Gastrocnemius medialis (tissue), 4 donors: Measurements from ENCODE around the gene TMTC1. TPM values are rescaled to one million over a fixed set of nuclear protein-coding genes. Genes with fewer than 3 reads are reported as not detected.
A peak's percentile ranks its signal among the peaks of the same experiment; 100 is the strongest.

Experiments used
- ATAC-seq, 2 donors: fragments of 150-250 bp; one replicate each; pipeline ENCODE4 v1.9.1; 2016
- DNase-seq, 2 donors: peaks; one replicate each; pipeline ENCODE4 v3.0.0-alpha.2; 2019
- H3K27ac ChIP-seq, 4 donors: fragments of 200-600 bp; sonication (generic); 1 replicate in 1 of 4; 2 replicates in 3 of 4; pipeline ENCODE4 v1.5.1; 2016 to 2018; ENCODE audit warnings: mild to moderate bottlenecking in 2 of 4, moderate library complexity in 1 of 4
- H3K27me3 ChIP-seq, 3 donors: fragments of 200-600 bp; sonication (generic) in 2 of 3; 1 replicate in 1 of 3; 2 replicates in 2 of 3; pipeline versions ENCODE4 v1.5.1 to v1.6.0; 2016 to 2019; ENCODE audit warnings: mild to moderate bottlenecking in 1 of 3, moderate library complexity in 1 of 3
- H3K36me3 ChIP-seq, 2 donors: fragments of 200-600 bp; sonication (generic) in 1 of 2; one replicate each; pipeline ENCODE4 v1.5.1; 2017 to 2018
- H3K4me1 ChIP-seq, 2 donors: fragments of 200-600 bp; sonication (generic) in 1 of 2; one replicate each; pipeline ENCODE4 v1.5.1; 2016 to 2017; ENCODE audit warnings: mild to moderate bottlenecking in 2 of 2
- H3K4me3 ChIP-seq, 4 donors: fragments of 200-600 bp; sonication (generic) in 3 of 4; 1 replicate in 1 of 4; 2 replicates in 3 of 4; pipeline ENCODE4 v1.5.1; 2016 to 2019; ENCODE audit warnings: mild to moderate bottlenecking in 2 of 4
- H3K9me3 ChIP-seq, 3 donors: fragments of 200-600 bp; sonication (generic) in 2 of 3; 1 replicate in 1 of 3; 2 replicates in 2 of 3; pipeline ENCODE4 v1.5.1; 2016 to 2019
- CTCF ChIP-seq, 5 experiments: fragments of 450-650 bp in 3 of 5; fragments of 200-600 bp in 2 of 5; sonication (generic) in 2 of 5; IDR thresholded peaks in 4 of 5; conservative IDR thresholded peaks in 1 of 5; 1 replicate in 4 of 5; 2 replicates in 1 of 5; pipeline ENCODE4 v1.5.1; 2016 to 2019; ENCODE audit warnings: antibody characterized with exemption in 5 of 5, mild to moderate bottlenecking in 3 of 5, moderate library complexity in 3 of 5
- POLR2A ChIP-seq, 2 donors: fragments of 450-650 bp; IDR thresholded peaks; one replicate each; pipeline ENCODE4 v1.6.1; 2017; ENCODE audit warnings: antibody characterized with exemption in 2 of 2, mild to moderate bottlenecking in 2 of 2, moderate library complexity in 2 of 2
- in situ Hi-C, 4 donors: fragments of 200-750 bp; cut with MboI; loops; one replicate each; pipeline versions ENCODE4 v1.15.0 to v1.8.0; 2017; ENCODE audit warnings: low sequenced_read_pairs in 4 of 4
- intact Hi-C: fragments of 100-400 bp; cut with DNase I; formaldehyde crosslinking; loops from one replicate; pipeline ENCODE4 v1.15.1; 2023; ENCODE audit warnings: low total_unique reads
- total RNA-seq, 4 donors: library from RNA; depleted of rRNA; stranded (reverse); fragments of >200 nt; gene quantifications; one replicate each; pipeline versions ENCODE4 v1.1.0 to v1.2.3, GENCODE V29; 2016

Gene TMTC1
- total RNA-seq, 4 donors from 2014 or later, result 38.5 to 83.5 (median 42.6) TPM

- intact Hi-C loops (no loop called here), in situ Hi-C loops (no loop called here)
- Histone ChIP-seq H3K4me1 (peaks cover 26 to 68% of the 10 kb centered on the region in 2 donors), H3K9me3 (no peaks in the 10 kb centered on the region), H3K27me3 (no peaks in the 10 kb centered on the region), H3K36me3 (no peaks in the 10 kb centered on the region), H3K27ac (no peak overlapping the region), H3K4me3 (no peak overlapping the region)
- DNase-seq (no peak), ATAC-seq (no peak)
- TF ChIP-seq POLR2A (IDR thresholded peaks at IDR 0.05), result no peak
- TF ChIP-seq CTCF (IDR thresholded peaks at IDR 0.05 in 4 of 5, conservative IDR thresholded peaks at IDR 0.05 in 1 of 5), result no peak
These were observed 10.7 kb downstream of the TMTC1 start for GRCh38 chr12:29773076-29773475.

GRCh38 chr12:29771786-29772185 is 12.0 kb downstream of the TMTC1 start:
- in situ Hi-C loops (no loop called here), intact Hi-C loops (no loop called here)
- Histone ChIP-seq H3K36me3 (peaks cover 0 to under 1% of the 10 kb centered on the region in 2 donors), H3K9me3 (no peaks in the 10 kb centered on the region), H3K27ac (no peak overlapping the region), H3K4me3 (no peak overlapping the region), H3K27me3 (no peaks in the 10 kb centered on the region), H3K4me1 (peaks cover 25 to 58% of the 10 kb centered on the region in 2 donors)
- DNase-seq (no peak), ATAC-seq (no peak)
- TF ChIP-seq POLR2A (IDR thresholded peaks at IDR 0.05) (no peak), CTCF (IDR thresholded peaks at IDR 0.05 in 4 of 5, conservative IDR thresholded peaks at IDR 0.05 in 1 of 5) (no peak)

GRCh38 chr12:29771165-29771564 is 12.6 kb downstream of the TMTC1 start:
- TF ChIP-seq POLR2A (IDR thresholded peaks at IDR 0.05), result no peak
- no peak for TF ChIP-seq CTCF (IDR thresholded peaks at IDR 0.05 in 4 of 5, conservative IDR thresholded peaks at IDR 0.05 in 1 of 5)
- intact Hi-C loops (no loop called here), in situ Hi-C loops (no loop called here)
- peaks cover 25 to 53% of the 10 kb centered on the region in 2 donors for H3K4me1 ChIP-seq
- ATAC-seq (no peak), DNase-seq (no peak)
- H3K27me3 ChIP-seq, result no peaks in the 10 kb centered on the region
- H3K4me3 ChIP-seq, result no peak overlapping the region
- no peaks in the 10 kb centered on the region for H3K9me3 ChIP-seq
- H3K27ac ChIP-seq, result no peak overlapping the region
- H3K36me3 ChIP-seq, result peaks cover 0 to 6% of the 10 kb centered on the region in 2 donors

GRCh38 chr12:29769162-29769858 is 14.4 kb downstream of the TMTC1 start:
- no peak overlapping the region for H3K4me3 ChIP-seq
- no peaks in the 10 kb centered on the region for H3K27me3 ChIP-seq
- H3K27ac ChIP-seq, result no peak overlapping the region
- in situ Hi-C loops (no loop called here), intact Hi-C loops (no loop called here)
- no peak for TF ChIP-seq POLR2A (IDR thresholded peaks at IDR 0.05)
- TF ChIP-seq CTCF (IDR thresholded peaks at IDR 0.05 in 4 of 5, conservative IDR thresholded peaks at IDR 0.05 in 1 of 5), result no peak
- no peaks in the 10 kb centered on the region for H3K9me3 ChIP-seq
- ATAC-seq (peak; percentile 86), DNase-seq (peak in 1 of 2 donors; percentile 13)
- peaks cover 0 to 6% of the 10 kb centered on the region in 2 donors for H3K36me3 ChIP-seq
- peaks cover 30 to 54% of the 10 kb centered on the region in 2 donors for H3K4me1 ChIP-seq
